ENCODE data around the gene ADIPOR1.

- TF ChIP-seq CTCF (IDR thresholded peaks at IDR 0.05; ENCODE audit: low read depth, low read length) = no peak
- TF ChIP-seq EZH2phosphoT487 (IDR thresholded peaks at IDR 0.05; ENCODE audit: low read depth) = no peak
Measured at GRCh38 chr1:202991112-202991511, 33.0 kb upstream of the ADIPOR1 start.
